MM.1S (cell line): ENCODE data around the gene SDCCAG8.

Experiments
- DNase-seq: peaks from one replicate; pipeline ENCODE4 v3.0.0-alpha.2; 2015
- H2AFZ ChIP-seq: fragments of 300-600 bp; sonication (generic); 2 replicates; pipeline ENCODE4 v1.6.0; 2016; ENCODE audit warnings: antibody characterized with exemption, low read length
- H3F3A ChIP-seq: fragments of 300-600 bp; sonication (generic); 2 replicates; pipeline ENCODE4 v1.6.1; 2016; ENCODE audit warnings: mild to moderate bottlenecking, antibody characterized with exemption, low read length, moderate library complexity, mixed read lengths; ENCODE audit not compliant: insufficient read depth
- H3K27ac ChIP-seq: fragments of 300-600 bp; sonication (generic); 2 replicates; pipeline ENCODE4 v1.5.1; 2016; ENCODE audit warnings: mild to moderate bottlenecking, low read length
- H3K27me3 ChIP-seq: fragments of 300-600 bp; sonication (generic); replicated peaks from 2 replicates; pipeline ENCODE4 v1.6.0; 2016; ENCODE audit warnings: low read length; ENCODE audit not compliant: insufficient read depth
- H3K36me3 ChIP-seq: fragments of 300-600 bp; sonication (generic); replicated peaks from 2 replicates; pipeline ENCODE4 v1.6.1; 2016; ENCODE audit warnings: mild to moderate bottlenecking, low read length, mixed read lengths; ENCODE audit not compliant: insufficient read depth
- H3K4me1 ChIP-seq: fragments of 300-600 bp; sonication (generic); 2 replicates; pipeline ENCODE4 v1.6.1; 2016; ENCODE audit warnings: low read length, mixed read lengths
- H3K4me2 ChIP-seq: fragments of 300-600 bp; sonication (generic); 2 replicates; pipeline ENCODE4 v1.6.0; 2016; ENCODE audit warnings: low read depth, low read length
- H3K4me3 ChIP-seq: fragments of 300-600 bp; sonication (generic); 2 replicates; pipeline ENCODE4 v1.5.1; 2016; ENCODE audit warnings: low read length, mixed read lengths
- H3K79me2 ChIP-seq: fragments of 300-600 bp; sonication (generic); 2 replicates; pipeline ENCODE4 v1.6.1; 2016; ENCODE audit warnings: mixed run types, low read length, mixed read lengths
- H3K9ac ChIP-seq: fragments of 300-600 bp; sonication (generic); 2 replicates; pipeline ENCODE4 v1.6.1; 2016; ENCODE audit warnings: low read length, mixed read lengths
- H3K9me2 ChIP-seq: fragments of 300-600 bp; sonication (generic); replicated peaks from 2 replicates; pipeline ENCODE4 v1.6.1; 2016; ENCODE audit warnings: mild to moderate bottlenecking, low read length, mixed read lengths; ENCODE audit not compliant: insufficient read depth
- H3K9me3 ChIP-seq: fragments of 300-600 bp; sonication (generic); replicated peaks from 2 replicates; pipeline ENCODE4 v1.6.1; 2016; ENCODE audit warnings: mild to moderate bottlenecking, low read length, mixed read lengths; ENCODE audit not compliant: insufficient read depth
- H4K20me1 ChIP-seq: fragments of 300-600 bp; sonication (generic); 2 replicates; pipeline ENCODE4 v1.6.1; 2016; ENCODE audit warnings: mild to moderate bottlenecking, low read length, moderate library complexity, mixed read lengths; ENCODE audit not compliant: insufficient read depth
- EZH2 ChIP-seq: fragments of 300-600 bp; sonication (generic); optimal IDR thresholded peaks from 2 replicates; pipeline ENCODE3; 2017; ENCODE audit warnings: low read depth, mild to moderate bottlenecking, antibody characterized with exemption, low read length, mixed read lengths
- EZH2phosphoT487 ChIP-seq: fragments of 300-600 bp; sonication (generic); IDR thresholded peaks from 2 replicates; pipeline ENCODE4 v1.6.1; 2018; ENCODE audit warnings: antibody characterized with exemption, low read length
- TF ChIP-seq, protein P1 (sequence below): fragments of 300-600 bp; sonication (generic); IDR thresholded peaks from 2 replicates; pipeline ENCODE4 v1.5.1; 2016; ENCODE audit warnings: antibody characterized with exemption, low read length, mixed read lengths

Gene SDCCAG8

DNA sequence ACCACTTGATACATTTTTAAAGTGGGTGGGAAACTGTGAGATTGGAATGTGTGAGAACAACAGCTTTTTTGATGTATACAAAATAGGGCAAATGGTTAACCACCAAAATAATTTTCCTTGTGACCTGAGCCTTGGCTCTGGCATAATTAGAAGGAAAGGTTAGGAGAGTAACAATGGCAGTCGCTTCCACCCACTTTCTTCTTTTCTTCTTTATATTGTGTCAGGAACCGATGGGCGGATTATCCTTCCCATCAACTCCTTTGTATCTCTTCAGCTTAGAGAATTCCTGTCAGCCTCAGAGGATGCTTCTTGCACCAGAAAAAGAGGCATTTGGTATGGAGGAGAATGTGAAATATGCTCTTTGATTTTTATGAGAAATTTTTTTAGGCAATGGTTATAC lies 90.6 kb downstream of the SDCCAG8 start:
- Histone ChIP-seq H3K27me3 (no peaks in the 10 kb centered on the region), H3K4me1 (0 out of 2 replicates have a peak, but pooled peaks cover 7% of the 10 kb centered on the region), H3K79me2 (no peaks in the 10 kb centered on the region), H4K20me1 (no peaks in the 10 kb centered on the region), H3K4me2 (no peak overlapping the region), H2AFZ (no peak overlapping the region), H3K4me3 (no peak overlapping the region), H3K9me3 (no peaks in the 10 kb centered on the region), H3K9ac (no peak overlapping the region), H3K9me2 (no peaks in the 10 kb centered on the region), H3K36me3 (no peaks in the 10 kb centered on the region), H3K27ac (no peak overlapping the region), H3F3A (no peaks in the 10 kb centered on the region)
- no peak for DNase-seq
- TF ChIP-seq, protein P1, sequence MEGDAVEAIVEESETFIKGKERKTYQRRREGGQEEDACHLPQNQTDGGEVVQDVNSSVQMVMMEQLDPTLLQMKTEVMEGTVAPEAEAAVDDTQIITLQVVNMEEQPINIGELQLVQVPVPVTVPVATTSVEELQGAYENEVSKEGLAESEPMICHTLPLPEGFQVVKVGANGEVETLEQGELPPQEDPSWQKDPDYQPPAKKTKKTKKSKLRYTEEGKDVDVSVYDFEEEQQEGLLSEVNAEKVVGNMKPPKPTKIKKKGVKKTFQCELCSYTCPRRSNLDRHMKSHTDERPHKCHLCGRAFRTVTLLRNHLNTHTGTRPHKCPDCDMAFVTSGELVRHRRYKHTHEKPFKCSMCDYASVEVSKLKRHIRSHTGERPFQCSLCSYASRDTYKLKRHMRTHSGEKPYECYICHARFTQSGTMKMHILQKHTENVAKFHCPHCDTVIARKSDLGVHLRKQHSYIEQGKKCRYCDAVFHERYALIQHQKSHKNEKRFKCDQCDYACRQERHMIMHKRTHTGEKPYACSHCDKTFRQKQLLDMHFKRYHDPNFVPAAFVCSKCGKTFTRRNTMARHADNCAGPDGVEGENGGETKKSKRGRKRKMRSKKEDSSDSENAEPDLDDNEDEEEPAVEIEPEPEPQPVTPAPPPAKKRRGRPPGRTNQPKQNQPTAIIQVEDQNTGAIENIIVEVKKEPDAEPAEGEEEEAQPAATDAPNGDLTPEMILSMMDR = no peak
- TF ChIP-seq EZH2 (no peak), EZH2phosphoT487 (no peak)

DNA sequence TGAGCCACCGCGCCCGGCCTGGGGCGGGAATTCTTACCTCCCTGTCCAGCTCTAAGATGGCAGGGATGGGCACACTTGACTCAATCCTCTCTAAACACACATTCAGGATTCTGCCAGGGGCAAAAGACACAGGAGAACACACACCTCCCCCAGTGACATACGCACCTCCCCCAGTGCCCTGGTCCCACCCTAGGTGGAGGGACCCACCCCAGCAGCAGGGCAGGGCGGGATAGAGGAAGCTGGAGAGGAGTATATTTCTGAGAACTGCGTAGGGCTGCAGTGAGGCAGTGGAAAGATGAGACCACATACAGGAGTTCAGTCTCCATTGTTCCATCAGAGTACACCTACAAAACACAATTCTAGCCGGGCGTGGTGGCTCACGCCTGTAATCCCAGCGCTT lies 92.5 kb downstream of the SDCCAG8 start:
- H3K9me2 ChIP-seq = no peaks in the 10 kb centered on the region
- H3K9ac ChIP-seq = no peak overlapping the region
- no peaks in the 10 kb centered on the region for H4K20me1 ChIP-seq
- H3K27me3 ChIP-seq = no peaks in the 10 kb centered on the region
- TF ChIP-seq EZH2 (no peak), EZH2phosphoT487 (no peak)
- TF ChIP-seq, protein P1 = no peak
- H3K27ac ChIP-seq = no peak overlapping the region
- no peak for DNase-seq
- no peak overlapping the region for H3K4me3 ChIP-seq
- no peaks in the 10 kb centered on the region for H3K36me3 ChIP-seq
- H2AFZ ChIP-seq = no peak overlapping the region
- no peaks in the 10 kb centered on the region for H3K9me3 ChIP-seq
- no peaks in the 10 kb centered on the region for H3K79me2 ChIP-seq
- no peaks in the 10 kb centered on the region for H3F3A ChIP-seq
- peaks cover 15% of the 10 kb centered on the region; the same call in 1 of the 2 replicates for H3K4me1 ChIP-seq
- no peak overlapping the region for H3K4me2 ChIP-seq

DNA sequence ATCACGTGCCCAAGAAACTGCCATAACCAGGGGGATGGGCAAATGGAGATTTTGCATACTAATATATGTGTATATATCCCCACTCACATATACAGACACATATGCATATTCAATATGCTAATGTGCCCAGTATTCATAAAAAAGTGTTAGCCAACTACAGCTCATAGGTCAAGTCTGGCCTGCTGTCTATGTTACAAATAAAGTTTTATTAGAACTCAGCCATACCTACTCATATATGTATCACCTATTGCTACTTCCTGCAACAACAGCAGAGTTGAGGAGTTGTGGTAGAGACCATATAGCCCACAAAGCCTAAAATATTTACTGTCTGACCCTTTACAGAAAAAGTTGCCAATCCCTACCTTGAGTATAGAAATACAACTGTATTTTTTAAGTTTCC lies 93.3 kb downstream of the SDCCAG8 start:
- no peak overlapping the region for H3K4me2 ChIP-seq
- peaks cover 15% of the 10 kb centered on the region; the same call in 1 of the 2 replicates for H3K4me1 ChIP-seq
- no peaks in the 10 kb centered on the region for H3K9me3 ChIP-seq
- H4K20me1 ChIP-seq = no peaks in the 10 kb centered on the region
- H3K79me2 ChIP-seq = no peaks in the 10 kb centered on the region
- no peak for TF ChIP-seq EZH2phosphoT487
- no peak for TF ChIP-seq EZH2
- TF ChIP-seq, protein P1 = no peak
- H3K27me3 ChIP-seq = no peaks in the 10 kb centered on the region
- no peak overlapping the region for H3K9ac ChIP-seq
- no peak overlapping the region for H3K4me3 ChIP-seq
- no peak overlapping the region for H3K27ac ChIP-seq
- DNase-seq = no peak
- no peak overlapping the region for H2AFZ ChIP-seq
- H3K9me2 ChIP-seq = no peaks in the 10 kb centered on the region
- no peaks in the 10 kb centered on the region for H3K36me3 ChIP-seq
- H3F3A ChIP-seq = no peaks in the 10 kb centered on the region
